Liver (tissue), 3 donors: Measurements from ENCODE around the gene UNC5A.

Source experiments
- JUND ChIP-seq, 2 donors: IDR thresholded peaks; 2 replicates each; pipeline ENCODE4 v1.6.1; 2016; ENCODE audit warnings: antibody characterized with exemption in 2 of 2
- RAD21 ChIP-seq, 2 donors: IDR thresholded peaks; 2 replicates each; pipeline ENCODE4 v1.6.1; 2016; ENCODE audit warnings: antibody characterized with exemption in 2 of 2, mild to moderate bottlenecking in 2 of 2
- SP1 ChIP-seq: IDR thresholded peaks from 2 replicates; pipeline ENCODE4 v1.6.1; 2018; ENCODE audit warnings: antibody characterized with exemption, mild to moderate bottlenecking
- TAF1 ChIP-seq: conservative IDR thresholded peaks from 2 replicates; pipeline ENCODE4 v1.6.1; 2016; ENCODE audit warnings: antibody characterized with exemption, mild to moderate bottlenecking
- YY1 ChIP-seq: IDR thresholded peaks from 2 replicates; pipeline ENCODE4 v1.6.1; 2016; ENCODE audit warnings: antibody characterized with exemption, mild to moderate bottlenecking
- TF ChIP-seq, protein P1 (sequence below): fragments of 150-350 bp; IDR thresholded peaks from 2 replicates; pipeline ENCODE4 v1.5.1; 2017; ENCODE audit warnings: improper control_type of control experiment, low read depth, low read length; ENCODE audit not compliant: missing input control
- TF ChIP-seq, protein P2 (sequence below): IDR thresholded peaks from 2 replicates; pipeline ENCODE4 v1.6.1; 2016; ENCODE audit warnings: antibody characterized with exemption
- donor health status: healthy.
- donor health status: healthy.

DNA sequence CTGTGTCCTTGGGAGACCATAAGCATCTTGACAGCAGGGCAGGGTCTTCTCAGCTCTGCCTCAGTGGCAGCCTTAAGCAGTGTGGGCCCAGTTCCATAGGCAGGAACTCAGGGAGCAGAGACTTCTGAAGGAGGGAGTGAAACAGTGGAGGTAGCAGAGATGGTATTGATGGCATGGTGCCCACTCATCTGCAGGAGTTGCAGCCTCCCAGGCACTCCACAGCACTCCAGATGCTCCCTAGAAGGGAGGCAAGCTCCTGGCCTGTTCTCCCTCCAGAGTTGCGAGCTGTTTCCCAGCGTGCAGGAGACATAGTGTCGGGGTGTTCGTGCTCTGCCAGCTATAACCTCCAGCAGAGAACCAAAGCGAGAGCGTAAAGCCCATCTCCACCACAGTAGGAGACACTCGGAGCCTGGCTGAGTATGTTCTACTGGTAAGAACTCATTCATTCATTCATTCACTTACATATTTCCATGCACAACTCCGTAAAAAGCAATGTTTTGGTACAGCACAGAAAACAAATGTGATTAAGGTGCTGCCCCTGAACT lies 31.4 kb upstream of the UNC5A start:
- TF ChIP-seq TAF1, result no peak
- TF ChIP-seq, protein P1, sequence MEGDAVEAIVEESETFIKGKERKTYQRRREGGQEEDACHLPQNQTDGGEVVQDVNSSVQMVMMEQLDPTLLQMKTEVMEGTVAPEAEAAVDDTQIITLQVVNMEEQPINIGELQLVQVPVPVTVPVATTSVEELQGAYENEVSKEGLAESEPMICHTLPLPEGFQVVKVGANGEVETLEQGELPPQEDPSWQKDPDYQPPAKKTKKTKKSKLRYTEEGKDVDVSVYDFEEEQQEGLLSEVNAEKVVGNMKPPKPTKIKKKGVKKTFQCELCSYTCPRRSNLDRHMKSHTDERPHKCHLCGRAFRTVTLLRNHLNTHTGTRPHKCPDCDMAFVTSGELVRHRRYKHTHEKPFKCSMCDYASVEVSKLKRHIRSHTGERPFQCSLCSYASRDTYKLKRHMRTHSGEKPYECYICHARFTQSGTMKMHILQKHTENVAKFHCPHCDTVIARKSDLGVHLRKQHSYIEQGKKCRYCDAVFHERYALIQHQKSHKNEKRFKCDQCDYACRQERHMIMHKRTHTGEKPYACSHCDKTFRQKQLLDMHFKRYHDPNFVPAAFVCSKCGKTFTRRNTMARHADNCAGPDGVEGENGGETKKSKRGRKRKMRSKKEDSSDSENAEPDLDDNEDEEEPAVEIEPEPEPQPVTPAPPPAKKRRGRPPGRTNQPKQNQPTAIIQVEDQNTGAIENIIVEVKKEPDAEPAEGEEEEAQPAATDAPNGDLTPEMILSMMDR, result no peak
- no peak for TF ChIP-seq SP1
- TF ChIP-seq, protein P2, sequence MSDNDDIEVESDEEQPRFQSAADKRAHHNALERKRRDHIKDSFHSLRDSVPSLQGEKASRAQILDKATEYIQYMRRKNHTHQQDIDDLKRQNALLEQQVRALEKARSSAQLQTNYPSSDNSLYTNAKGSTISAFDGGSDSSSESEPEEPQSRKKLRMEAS, result no peak
- no peak for TF ChIP-seq YY1
- TF ChIP-seq RAD21 (IDR thresholded peaks at IDR 0.05), result no peak
- no peak for TF ChIP-seq JUND (IDR thresholded peaks at IDR 0.05)
